ENCODE results near the gene LZTS3.
"Not testable (repeated sequence)": the region's sequence is repeated elsewhere in the genome, so short reads cannot be mapped to it uniquely, and the experiment has no call there.

Gene LZTS3

DNA sequence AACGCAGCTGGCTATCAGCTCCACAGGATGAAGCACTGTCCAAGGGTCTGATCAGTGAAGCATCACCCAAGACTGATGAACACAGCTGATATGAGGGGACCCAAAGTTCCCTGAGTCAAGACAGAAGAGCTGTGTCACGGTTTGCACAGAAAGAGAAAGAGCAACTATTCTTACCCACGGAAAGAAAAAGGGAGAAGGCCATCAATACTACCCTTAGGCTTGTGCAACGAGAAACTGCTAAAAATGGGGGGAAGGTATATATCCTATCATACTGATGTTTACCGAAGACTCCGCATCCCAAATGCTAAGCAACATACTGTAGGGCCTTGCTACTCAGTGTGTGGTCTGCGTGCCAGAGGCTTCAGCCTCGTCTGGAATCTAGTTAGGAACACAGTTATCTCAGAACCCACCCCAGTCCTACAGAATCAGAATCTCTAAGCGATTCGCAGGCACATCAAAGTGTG is 14.3 kb downstream of the LZTS3 start:
- peak overlapping the region; percentile 74 for H2AFZ ChIP-seq (ENCODE audit: low read depth, low read length)
- H3K27me3 ChIP-seq (ENCODE audit: insufficient read depth, low read length), result no peaks in the 10 kb centered on the region
- H3K4me3 ChIP-seq (ENCODE audit: low read length), result peak overlapping the region; percentile 94
- no peaks in the 10 kb centered on the region for H3K9me3 ChIP-seq (ENCODE audit: low read length)
- H3K36me3 ChIP-seq (ENCODE audit: insufficient read depth, low read length), result peaks cover 13% of the 10 kb centered on the region
- peaks cover 15% of the 10 kb centered on the region for H3K4me1 ChIP-seq (ENCODE audit: insufficient read depth, low read length)

DNA sequence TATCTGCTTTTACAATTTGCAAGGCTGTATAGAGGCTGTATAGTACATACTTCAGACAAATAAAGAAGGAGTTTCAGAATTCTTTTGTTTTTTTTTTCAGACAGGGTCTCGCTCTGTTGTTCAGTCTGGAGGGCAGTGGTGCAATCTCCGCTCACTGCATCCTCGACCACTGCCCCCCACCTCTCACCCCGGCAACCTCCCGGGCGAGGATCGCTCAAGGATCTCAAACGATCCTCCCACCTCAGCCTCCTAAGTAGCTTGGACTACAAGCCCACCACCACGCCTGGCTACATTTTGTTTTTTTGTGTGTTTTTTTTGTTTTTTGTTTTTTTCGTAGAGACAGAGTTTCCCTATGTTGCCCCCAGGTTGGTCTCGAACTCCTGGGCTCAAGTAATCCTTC is 15.5 kb downstream of the LZTS3 start:
- H3K4me3 ChIP-seq (ENCODE audit: low read length), result peak overlapping the region; percentile 94
- H3K4me1 ChIP-seq (ENCODE audit: insufficient read depth, low read length), result peaks cover 15% of the 10 kb centered on the region
- peaks cover 13% of the 10 kb centered on the region for H3K36me3 ChIP-seq (ENCODE audit: insufficient read depth, low read length)
- H3K9me3 ChIP-seq (ENCODE audit: low read length), result no peaks in the 10 kb centered on the region
- no peaks in the 10 kb centered on the region for H3K27me3 ChIP-seq (ENCODE audit: insufficient read depth, low read length)
- H2AFZ ChIP-seq (ENCODE audit: low read depth, low read length), result no peak overlapping the region

DNA sequence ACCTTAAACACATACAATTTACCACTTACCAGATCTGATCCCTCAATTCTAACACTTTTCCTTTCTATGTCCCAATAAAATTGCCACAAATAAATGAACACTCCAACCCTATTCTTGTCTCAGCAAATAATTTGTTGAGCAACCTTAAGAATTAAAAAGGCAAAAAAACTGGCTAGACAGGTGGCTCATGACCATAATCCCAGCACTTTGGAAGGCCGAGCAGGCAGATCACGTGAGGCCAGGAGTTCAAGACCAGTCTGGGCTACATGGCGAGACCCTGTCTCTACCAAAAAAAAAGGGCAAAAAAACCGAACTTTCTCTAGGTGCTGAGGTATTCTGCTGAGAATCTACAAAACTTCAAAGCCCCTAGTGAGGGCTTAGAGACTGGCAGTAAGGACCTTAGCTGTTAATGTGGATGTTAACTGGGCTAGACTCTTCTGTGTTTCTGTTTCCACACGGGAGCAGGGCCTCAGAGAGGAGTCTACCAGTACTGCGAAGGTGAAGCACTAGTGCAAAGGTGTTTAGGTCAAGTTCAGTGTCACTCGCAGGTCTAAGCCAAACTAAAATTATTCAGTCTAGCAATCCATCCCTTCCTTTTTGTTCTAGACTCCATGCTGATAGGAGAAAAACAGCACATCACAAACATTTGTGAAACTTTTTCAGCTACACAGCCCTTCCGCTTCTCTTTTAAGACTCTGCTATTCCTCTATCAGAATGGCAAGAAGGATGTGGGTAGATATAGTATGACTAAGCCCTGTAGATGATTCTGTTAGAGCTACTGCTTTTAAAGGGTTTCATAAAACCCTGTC is 16.3 kb downstream of the LZTS3 start:
- Histone ChIP-seq H3K4me3 (ENCODE audit: low read length) (no peak overlapping the region), H3K4me1 (ENCODE audit: insufficient read depth, low read length) (peaks cover 15% of the 10 kb centered on the region), H3K27me3 (ENCODE audit: insufficient read depth, low read length) (no peaks in the 10 kb centered on the region), H3K36me3 (ENCODE audit: insufficient read depth, low read length) (peaks cover 14% of the 10 kb centered on the region), H2AFZ (ENCODE audit: low read depth, low read length) (no peak overlapping the region), H3K9me3 (ENCODE audit: low read length) (no peaks in the 10 kb centered on the region)

DNA sequence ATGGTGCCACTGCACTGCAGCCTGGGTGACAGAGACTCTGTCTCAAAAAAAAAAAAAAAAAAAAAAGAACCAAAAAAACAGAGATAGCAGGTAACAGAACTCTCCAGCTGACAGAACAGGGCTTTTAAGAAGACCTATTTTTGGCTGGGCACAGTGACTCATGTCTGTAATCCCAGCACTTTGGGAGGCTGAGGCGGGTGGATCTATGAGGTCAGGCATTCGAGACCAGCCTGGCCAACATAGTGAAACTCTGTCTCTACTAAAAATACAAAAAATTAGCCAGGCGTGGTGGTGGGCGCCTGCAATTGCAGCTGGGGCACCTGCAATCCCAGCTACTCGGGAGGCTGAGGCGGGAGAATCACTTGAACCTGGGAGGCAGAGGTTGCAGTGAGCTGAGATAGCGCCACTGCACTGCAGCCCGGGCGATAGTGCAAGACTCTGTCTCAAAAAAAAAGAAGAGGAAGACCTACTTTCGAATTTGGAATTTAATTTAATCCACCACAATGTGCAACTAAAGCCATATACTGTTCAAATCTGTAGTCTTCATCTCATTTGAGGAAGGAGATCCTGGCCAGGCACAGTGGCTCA is 21.2 kb downstream of the LZTS3 start:
- not testable (repeated sequence) for H3K27me3 ChIP-seq (ENCODE audit: insufficient read depth, low read length); H2AFZ ChIP-seq (ENCODE audit: low read depth, low read length); H3K4me1 ChIP-seq (ENCODE audit: insufficient read depth, low read length); H3K9me3 ChIP-seq (ENCODE audit: low read length); H3K4me3 ChIP-seq (ENCODE audit: low read length)
- H3K36me3 ChIP-seq (ENCODE audit: insufficient read depth, low read length), result peaks cover 37% of the 10 kb centered on the region

GRCh38 chr20:3150908-3151307 is 22.4 kb downstream of the LZTS3 start:
- H3K4me3 ChIP-seq (ENCODE audit: low read length), result no peak overlapping the region
- H3K27me3 ChIP-seq (ENCODE audit: insufficient read depth, low read length), result no peaks in the 10 kb centered on the region

DNA sequence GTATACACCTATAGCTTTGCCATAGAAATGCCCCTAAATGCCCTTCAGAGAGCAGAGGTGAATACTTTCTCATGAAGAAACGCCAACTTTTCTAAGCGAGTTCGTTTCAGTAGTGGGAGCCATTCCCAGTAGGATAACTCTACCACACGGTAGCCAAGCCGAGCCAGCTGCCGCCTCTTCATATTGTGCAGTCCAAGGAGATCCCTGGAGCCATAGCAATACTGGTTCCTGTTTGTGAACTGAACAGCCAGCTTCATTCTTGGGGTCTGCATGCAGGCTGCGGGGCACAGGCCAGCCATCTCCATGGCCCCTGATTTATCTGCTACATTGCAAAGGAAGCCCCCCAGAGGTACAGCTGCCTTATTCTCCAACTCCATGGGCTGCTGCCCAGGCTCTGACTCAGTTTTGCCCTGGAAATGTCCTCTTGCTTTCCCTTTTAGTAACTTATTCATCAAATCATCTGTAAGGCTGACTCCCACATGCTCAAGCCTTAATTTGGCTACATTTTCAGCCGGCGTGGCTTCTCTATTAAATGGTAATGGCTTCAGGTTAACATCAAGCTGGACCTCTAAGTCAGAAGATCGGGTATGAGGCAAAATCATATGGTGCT is 26.5 kb downstream of the LZTS3 start:
- no peak overlapping the region for H2AFZ ChIP-seq (ENCODE audit: low read depth, low read length)
- peaks cover 35% of the 10 kb centered on the region for H3K36me3 ChIP-seq (ENCODE audit: insufficient read depth, low read length)
- peaks cover 14% of the 10 kb centered on the region for H3K9me3 ChIP-seq (ENCODE audit: low read length)
- H3K4me1 ChIP-seq (ENCODE audit: insufficient read depth, low read length), result no peaks in the 10 kb centered on the region
- no peaks in the 10 kb centered on the region for H3K27me3 ChIP-seq (ENCODE audit: insufficient read depth, low read length)
- H3K4me3 ChIP-seq (ENCODE audit: low read length), result no peak overlapping the region

More at GRCh38 chr20:3150908-3151307, 22.4 kb downstream of the LZTS3 start:
- Histone ChIP-seq H2AFZ (ENCODE audit: low read depth, low read length) (no peak overlapping the region), H3K4me1 (ENCODE audit: insufficient read depth, low read length) (no peaks in the 10 kb centered on the region), H3K9me3 (ENCODE audit: low read length) (peaks cover 6% of the 10 kb centered on the region), H3K36me3 (ENCODE audit: insufficient read depth, low read length) (peaks cover 46% of the 10 kb centered on the region)

GRCh38 chr20:3141757-3142156 is 31.6 kb downstream of the LZTS3 start:
- H3K9me3 ChIP-seq (ENCODE audit: low read length), result peaks cover 11% of the 10 kb centered on the region
- H3K4me3 ChIP-seq (ENCODE audit: low read length), result no peak overlapping the region
- no peaks in the 10 kb centered on the region for H3K4me1 ChIP-seq (ENCODE audit: insufficient read depth, low read length)
- H3K27me3 ChIP-seq (ENCODE audit: insufficient read depth, low read length), result no peaks in the 10 kb centered on the region
- H3K36me3 ChIP-seq (ENCODE audit: insufficient read depth, low read length), result peaks cover 15% of the 10 kb centered on the region
- no peak overlapping the region for H2AFZ ChIP-seq (ENCODE audit: low read depth, low read length)

DNA sequence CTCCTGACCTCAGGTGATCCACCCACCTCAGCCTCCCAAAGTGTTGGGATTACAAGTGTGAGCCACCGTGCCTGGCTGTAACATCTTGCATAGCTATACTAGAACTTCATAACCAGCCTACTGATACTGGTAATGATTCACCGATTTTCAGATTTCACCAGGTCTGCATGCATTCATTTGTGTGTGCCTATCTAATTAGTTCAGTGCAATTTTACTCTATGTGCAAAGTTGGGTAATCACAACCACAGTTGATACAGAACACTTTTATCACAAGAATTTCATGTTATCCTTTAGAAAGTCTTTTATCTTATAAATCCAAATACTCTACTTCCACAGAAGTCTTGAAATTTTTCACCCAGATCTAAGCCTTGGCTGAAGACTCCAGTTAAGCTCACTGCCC is 35.9 kb downstream of the LZTS3 start:
- H3K27me3 ChIP-seq (ENCODE audit: insufficient read depth, low read length), result no peaks in the 10 kb centered on the region
- H3K36me3 ChIP-seq (ENCODE audit: insufficient read depth, low read length), result peaks cover 8% of the 10 kb centered on the region
- no peaks in the 10 kb centered on the region for H3K9me3 ChIP-seq (ENCODE audit: low read length)
- no peaks in the 10 kb centered on the region for H3K4me1 ChIP-seq (ENCODE audit: insufficient read depth, low read length)
- H2AFZ ChIP-seq (ENCODE audit: low read depth, low read length), result no peak overlapping the region
- H3K4me3 ChIP-seq (ENCODE audit: low read length), result no peak overlapping the region

- H3K27me3 ChIP-seq (ENCODE audit: insufficient read depth, low read length), result no peaks in the 10 kb centered on the region
- peaks cover 8% of the 10 kb centered on the region for H3K36me3 ChIP-seq (ENCODE audit: insufficient read depth, low read length)
- H3K4me1 ChIP-seq (ENCODE audit: insufficient read depth, low read length), result no peaks in the 10 kb centered on the region
- no peak overlapping the region for H3K4me3 ChIP-seq (ENCODE audit: low read length)
- no peaks in the 10 kb centered on the region for H3K9me3 ChIP-seq (ENCODE audit: low read length)
- no peak overlapping the region for H2AFZ ChIP-seq (ENCODE audit: low read depth, low read length)
Observed at GRCh38 chr20:3135507-3136070, 37.8 kb downstream of the LZTS3 start.

DNA sequence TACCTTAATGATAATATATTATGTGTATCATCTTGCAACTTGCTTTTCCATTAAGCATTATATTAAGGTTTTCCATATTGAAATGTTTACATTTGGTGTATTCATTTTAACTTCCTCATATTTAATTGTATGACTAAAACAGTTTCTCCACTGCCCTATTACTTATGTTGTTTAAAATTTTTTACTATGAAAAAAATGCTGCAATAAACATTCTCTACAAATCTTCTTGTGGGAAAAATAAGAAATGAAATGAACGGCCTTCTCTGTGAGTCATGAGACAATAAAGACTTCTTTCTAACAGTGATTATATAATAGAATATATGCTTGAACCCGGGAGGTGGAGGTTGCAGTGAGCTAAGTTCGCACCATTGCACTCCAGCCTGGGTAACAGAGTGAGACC is 39.2 kb downstream of the LZTS3 start:
- H3K36me3 ChIP-seq (ENCODE audit: insufficient read depth, low read length), result peaks cover 8% of the 10 kb centered on the region

DNA sequence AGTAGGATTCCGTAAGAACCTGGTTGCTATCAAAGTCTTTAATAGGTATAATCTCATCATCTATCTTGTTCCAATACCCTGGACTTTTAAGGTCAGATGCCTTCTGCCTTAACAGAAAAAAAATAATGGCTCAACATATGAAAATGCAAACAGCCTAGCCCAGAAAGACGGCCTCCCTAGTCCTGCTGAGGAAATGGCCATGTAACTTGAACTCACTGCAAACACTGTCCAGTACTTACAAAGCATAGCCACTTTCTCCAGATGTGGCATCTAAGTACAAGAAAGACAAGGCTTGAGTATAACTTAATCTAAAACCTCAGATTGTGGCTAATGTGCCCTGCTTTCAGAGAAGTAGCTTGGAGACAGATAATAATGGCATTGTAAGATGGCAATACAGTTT is 40.2 kb downstream of the LZTS3 start:
- Histone ChIP-seq H2AFZ (ENCODE audit: low read depth, low read length) (no peak overlapping the region), H3K27me3 (ENCODE audit: insufficient read depth, low read length) (no peaks in the 10 kb centered on the region), H3K4me3 (ENCODE audit: low read length) (no peak overlapping the region), H3K36me3 (ENCODE audit: insufficient read depth, low read length) (peaks cover 5% of the 10 kb centered on the region), H3K9me3 (ENCODE audit: low read length) (peaks cover 4% of the 10 kb centered on the region), H3K4me1 (ENCODE audit: insufficient read depth, low read length) (no peaks in the 10 kb centered on the region)

More for the DNA sequence above, 39.2 kb downstream of the LZTS3 start:
- Histone ChIP-seq H3K4me1 (ENCODE audit: insufficient read depth, low read length) (no peaks in the 10 kb centered on the region), H3K27me3 (ENCODE audit: insufficient read depth, low read length) (no peaks in the 10 kb centered on the region), H2AFZ (ENCODE audit: low read depth, low read length) (no peak overlapping the region), H3K4me3 (ENCODE audit: low read length) (no peak overlapping the region), H3K9me3 (ENCODE audit: low read length) (no peaks in the 10 kb centered on the region)

DNA sequence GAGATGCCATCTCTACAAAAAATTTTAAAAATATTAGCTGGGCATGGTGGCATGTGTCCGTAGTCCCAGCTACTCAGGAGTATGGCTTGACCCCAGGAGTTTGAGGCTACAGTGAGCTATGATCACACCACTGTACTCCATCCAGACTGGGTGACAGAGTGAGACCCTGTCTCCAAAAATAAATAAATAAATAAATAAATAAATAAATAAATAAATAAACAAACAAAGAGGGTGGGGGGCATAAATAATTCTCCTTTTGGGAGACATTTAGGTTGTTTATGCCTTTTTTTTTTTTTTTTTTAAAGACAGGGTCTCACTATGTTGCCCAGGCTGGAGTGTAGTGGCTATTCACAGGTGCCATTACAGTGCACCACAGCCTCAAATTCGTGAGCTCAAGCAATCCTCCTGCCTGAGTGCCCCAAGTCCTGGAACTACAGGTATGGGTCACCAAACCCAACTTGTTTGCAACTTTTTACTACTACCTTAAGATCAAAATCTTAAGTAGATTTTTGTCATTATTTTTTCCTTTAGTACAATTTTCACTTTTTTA is 43.2 kb downstream of the LZTS3 start:
- Histone ChIP-seq H3K4me3 (ENCODE audit: low read length) (no peak overlapping the region), H3K9me3 (ENCODE audit: low read length) (peaks cover 4% of the 10 kb centered on the region), H3K27me3 (ENCODE audit: insufficient read depth, low read length) (no peaks in the 10 kb centered on the region), H3K4me1 (ENCODE audit: insufficient read depth, low read length) (no peaks in the 10 kb centered on the region), H2AFZ (ENCODE audit: low read depth, low read length) (no peak overlapping the region), H3K36me3 (ENCODE audit: insufficient read depth, low read length) (no peaks in the 10 kb centered on the region)

DNA sequence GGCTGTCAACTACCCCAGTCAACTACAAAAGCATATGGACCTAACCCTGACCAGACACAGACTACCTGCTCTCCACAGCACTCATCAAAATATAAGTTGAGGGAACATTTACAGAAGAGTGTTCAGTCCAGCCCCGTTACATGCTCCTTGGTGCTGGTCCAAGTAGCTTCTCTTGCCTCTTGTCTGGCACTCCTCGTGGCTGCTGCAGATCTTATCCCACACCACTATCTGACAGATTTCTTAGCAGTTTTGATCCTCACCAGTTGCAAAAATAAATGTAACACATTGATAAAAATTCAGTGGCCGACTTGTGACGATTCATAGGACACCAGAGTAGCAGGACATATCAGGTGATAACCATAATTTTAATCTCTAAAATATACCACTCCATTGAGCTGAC is 44.3 kb downstream of the LZTS3 start:
- peaks cover 5% of the 10 kb centered on the region for H3K9me3 ChIP-seq (ENCODE audit: low read length)
- H3K4me1 ChIP-seq (ENCODE audit: insufficient read depth, low read length), result no peaks in the 10 kb centered on the region
- no peaks in the 10 kb centered on the region for H3K36me3 ChIP-seq (ENCODE audit: insufficient read depth, low read length)
- no peaks in the 10 kb centered on the region for H3K27me3 ChIP-seq (ENCODE audit: insufficient read depth, low read length)
- no peak overlapping the region for H3K4me3 ChIP-seq (ENCODE audit: low read length)
- no peak overlapping the region for H2AFZ ChIP-seq (ENCODE audit: low read depth, low read length)

All from neuron (in vitro differentiated cells).